HCT116 (cell line): ENCODE measurements around the gene AFTPH. TPM values are rescaled to one million over a fixed set of nuclear protein-coding genes. Genes with fewer than 3 reads are reported as not detected.

Experiments
- ATAC-seq: fragments of 200-7000 bp; cut with Tn5 transposase; 2 replicates; pipeline ENCODE4 v1.9.1; 2020; ENCODE audit warnings: mild to moderate bottlenecking, moderate library complexity
- BruUV-seq: library from RNA; stranded (reverse); fragments of 400-500 nt; replicated peaks from 2 replicates; lab custom pipeline; 2021; lab: Mats Ljungman, UMichigan
- CTCF ChIA-PET: fragments of 300-600 bp; sonication (Branson Sonifier 250); formaldehyde crosslinking; loops from one replicate; lab custom pipeline; 2021; ENCODE audit warnings: antibody characterized with exemption; lab: Charles Lee
- POLR2A ChIA-PET: fragments of 300-600, 350-600 bp; sonication (Branson Sonifier 250); formaldehyde crosslinking; loops from one replicate; lab custom pipeline; 2021; ENCODE audit warnings: antibody characterized with exemption; lab: Charles Lee
- RAD21 ChIA-PET, 2 experiments: fragments of 300-600 bp; sonication (Branson Sonifier 250); formaldehyde crosslinking; loops; one replicate each; lab custom pipeline; 2023; ENCODE audit warnings: low total read pairs in 2 of 2; ENCODE audit not compliant: uncharacterized antibody in 2 of 2, unreplicated experiment in 2 of 2, low non-redundant PET in 1 of 2; lab: Charles Lee
- DNase-seq: peaks from one replicate; pipeline ENCODE4 v3.0.0-alpha.2; 2010; ENCODE audit warnings: low read depth, low spot score
- H2AFZ ChIP-seq: fragments of 200-600 bp; shearing (Covaris generic), sonication (generic); 2 replicates; pipeline ENCODE4 v1.6.1; 2017; ENCODE audit warnings: low read depth, mixed run types, mixed read lengths, antibody characterized with exemption, low read length; ENCODE audit not compliant: poor library complexity, severe bottlenecking
- H3K27ac ChIP-seq: 2 replicates; pipeline ENCODE4 v1.5.1; 2012; ENCODE audit warnings: low read depth, low read length
- H3K27me3 ChIP-seq: fragments of 200-600 bp; sonication (generic); 2 replicates; pipeline ENCODE4 v1.6.1; 2016; ENCODE audit warnings: mixed run types, low read length, mixed read lengths; ENCODE audit not compliant: insufficient read depth
- H3K36me3 ChIP-seq, 2 experiments: fragments of 200-500 bp in 1 of 2; fragments of 200-600 bp in 1 of 2; sonication (Bioruptor generic) in 1 of 2; sonication (generic) in 1 of 2; 2 replicates each; pipeline versions ENCODE4 v1.5.1 to v1.6.1; 2014 to 2016; ENCODE audit warnings: low read length in 2 of 2, inconsistent platforms in 1 of 2, mixed read lengths in 1 of 2, mixed run types in 1 of 2; ENCODE audit not compliant: insufficient read depth in 2 of 2, control insufficient read depth in 1 of 2
- H3K4me1 ChIP-seq, 2 experiments: fragments of 200-600 bp in 1 of 2; sonication (generic) in 1 of 2; 2 replicates each; pipeline versions ENCODE4 v1.5.1 to v1.6.1; 2012 to 2017; ENCODE audit warnings: low read length in 2 of 2, inconsistent platforms in 1 of 2, mild to moderate bottlenecking in 1 of 2, mixed read lengths in 1 of 2, mixed run types in 1 of 2, moderate library complexity in 1 of 2; ENCODE audit not compliant: insufficient read depth in 2 of 2, control insufficient read depth in 1 of 2
- H3K4me2 ChIP-seq: fragments of 200-600 bp; sonication (generic); 2 replicates; pipeline ENCODE4 v1.6.1; 2017; ENCODE audit warnings: mixed run types, low read length, mixed read lengths
- H3K4me3 ChIP-seq, 2 experiments: fragments of 200-600 bp in 1 of 2; sonication (generic) in 1 of 2; replicated peaks in 1 of 2; 2 replicates each; pipeline ENCODE4 v1.5.1; 2011 to 2016; ENCODE audit warnings: low read length in 2 of 2, control low read depth in 1 of 2, low read depth in 1 of 2, mild to moderate bottlenecking in 1 of 2, mixed read lengths in 1 of 2, mixed run types in 1 of 2
- H3K79me2 ChIP-seq: fragments of 200-600 bp; sonication (generic); 2 replicates; pipeline ENCODE4 v1.6.1; 2017; ENCODE audit warnings: mild to moderate bottlenecking, mixed run types, low read length, moderate library complexity, mixed read lengths; ENCODE audit not compliant: insufficient read depth
- H3K9ac ChIP-seq: fragments of 200-600 bp; sonication (generic); 2 replicates; pipeline ENCODE4 v1.6.1; 2016; ENCODE audit warnings: low read length, mixed read lengths
- H3K9me2 ChIP-seq: fragments of 200-600 bp; sonication (generic), shearing (Covaris generic); 2 replicates; pipeline ENCODE4 v1.6.1; 2017; ENCODE audit warnings: mixed run types, mild to moderate bottlenecking, moderate library complexity; ENCODE audit not compliant: insufficient read depth
- H3K9me3 ChIP-seq, 2 experiments: fragments of 200-500 bp in 1 of 2; fragments of 200-600 bp in 1 of 2; sonication (Bioruptor generic) in 1 of 2; sonication (generic) in 1 of 2; 2 replicates each; pipeline ENCODE4 v1.6.1; 2014 to 2017; ENCODE audit warnings: low read length in 2 of 2, mixed read lengths in 2 of 2, inconsistent platforms in 1 of 2, low read depth in 1 of 2, mild to moderate bottlenecking in 1 of 2, mixed run types in 1 of 2, moderate library complexity in 1 of 2; ENCODE audit not compliant: control insufficient read depth in 1 of 2, insufficient read depth in 1 of 2
- H4K20me1 ChIP-seq: fragments of 200-600 bp; sonication (generic), shearing (Covaris generic); 2 replicates; pipeline ENCODE4 v1.6.1; 2017; ENCODE audit warnings: mixed run types, mild to moderate bottlenecking, moderate library complexity; ENCODE audit not compliant: insufficient read depth
- CEBPB ChIP-seq: IDR thresholded peaks from 2 replicates; pipeline ENCODE4 v1.6.1; 2012; ENCODE audit warnings: low read depth
- EGR1 ChIP-seq: IDR thresholded peaks from 2 replicates; pipeline ENCODE4 v1.6.1; 2012; ENCODE audit warnings: low read depth
- ELF1 ChIP-seq: IDR thresholded peaks from 2 replicates; pipeline ENCODE4 v1.6.1; 2012; ENCODE audit warnings: low read depth, borderline replicate concordance
- FOSL1 ChIP-seq: IDR thresholded peaks from 2 replicates; pipeline ENCODE4 v1.6.1; 2012; ENCODE audit warnings: low read depth
- JUND ChIP-seq: IDR thresholded peaks from 2 replicates; pipeline ENCODE4 v1.6.1; 2012
- POLR2A ChIP-seq: IDR thresholded peaks from 2 replicates; pipeline ENCODE4 v1.7.0; 2011; ENCODE audit warnings: borderline replicate concordance; ENCODE audit not compliant: insufficient read depth, insufficient read length; ENCODE audit errors: extremely low read depth
- POLR2AphosphoS5 ChIP-seq: IDR thresholded peaks from 2 replicates; pipeline ENCODE4 v1.6.1; 2011; ENCODE audit warnings: mild to moderate bottlenecking, low read depth, low read length, moderate library complexity
- RAD21 ChIP-seq: IDR thresholded peaks from 2 replicates; pipeline ENCODE4 v1.6.1; 2012; ENCODE audit warnings: low read depth, mild to moderate bottlenecking
- SP1 ChIP-seq: IDR thresholded peaks from 2 replicates; pipeline ENCODE4 v1.6.1; 2012; ENCODE audit warnings: low read depth
- intact Hi-C: fragments of 100-400 bp; cut with micrococcal nuclease; formaldehyde crosslinking; loops from 2 replicates; pipeline ENCODE4 v1.10.0; 2022
- total RNA-seq: library from RNA; stranded (reverse); gene quantifications from one replicate; pipeline ENCODE4 v1.2.1, GENCODE V29; 2021; ENCODE audit not compliant: unreplicated experiment
- TF ChIP-seq, protein P1 (sequence below): IDR thresholded peaks from 2 replicates; pipeline ENCODE4 v1.6.1; 2012
- TF ChIP-seq, protein P2 (sequence below): IDR thresholded peaks from 2 replicates; pipeline ENCODE4 v1.6.1; 2011; ENCODE audit warnings: mild to moderate bottlenecking, low read length, moderate library complexity; ENCODE audit not compliant: insufficient replicate concordance; ENCODE audit errors: extremely low read depth
- TF ChIP-seq, protein P3 (sequence below): IDR thresholded peaks from 2 replicates; pipeline ENCODE4 v1.6.1; 2012
- TF ChIP-seq, protein P4 (sequence below): IDR thresholded peaks from 2 replicates; pipeline ENCODE4 v1.6.1; 2012; ENCODE audit warnings: low read depth

AFTPH gene
- total RNA-seq, 1 experiment from 2014 or later: 23.6 TPM

- Histone ChIP-seq H3K4me2 (no peak overlapping the region), H3K4me3 (no peak overlapping the region), H3K9me3 (no peaks in the 10 kb centered on the region), H3K4me1 (peaks cover 0 to 5% of the 10 kb centered on the region in 2 experiments; a peak in 1 of 4 replicates), H3K9me2 (no peaks in the 10 kb centered on the region), H3K79me2 (no peaks in the 10 kb centered on the region), H3K27me3 (no peaks in the 10 kb centered on the region; the same call in 1 of the 2 replicates), H3K27ac (no peak overlapping the region), H2AFZ (no peak overlapping the region), H3K36me3 (no peaks in the 10 kb centered on the region), H3K9ac (no peak overlapping the region), H4K20me1 (no peaks in the 10 kb centered on the region)
- intact Hi-C loops: no loop called here
- CTCF ChIA-PET: interaction anchor here (3.2 kb wide), 1 partner anchor 151 kb away, joined by 7 read pairs; no protein-coding TSS in a partner anchor
- DNase-seq: no peak
- BruUV-seq: no TSS peak
- POLR2A ChIA-PET: no interaction called here
- RAD21 ChIA-PET: no interaction called here
- ATAC-seq: no peak
- TF ChIP-seq FOSL1 (no peak), POLR2A (no peak), EGR1 (no peak), ELF1 (no peak), JUND (no peak), SP1 (no peak), POLR2AphosphoS5 (no peak)
- TF ChIP-seq, protein P1, sequence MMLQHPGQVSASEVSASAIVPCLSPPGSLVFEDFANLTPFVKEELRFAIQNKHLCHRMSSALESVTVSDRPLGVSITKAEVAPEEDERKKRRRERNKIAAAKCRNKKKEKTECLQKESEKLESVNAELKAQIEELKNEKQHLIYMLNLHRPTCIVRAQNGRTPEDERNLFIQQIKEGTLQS: no peak
Measured at GRCh38 chr2:64481665-64482064, 42.5 kb upstream of the AFTPH start.

GRCh38 chr2:64482243-64482642 is 41.9 kb upstream of the AFTPH start:
- POLR2A ChIA-PET: no interaction called here
- no peak overlapping the region for H2AFZ ChIP-seq
- H3K4me2 ChIP-seq: no peak overlapping the region
- TF ChIP-seq, protein P2, sequence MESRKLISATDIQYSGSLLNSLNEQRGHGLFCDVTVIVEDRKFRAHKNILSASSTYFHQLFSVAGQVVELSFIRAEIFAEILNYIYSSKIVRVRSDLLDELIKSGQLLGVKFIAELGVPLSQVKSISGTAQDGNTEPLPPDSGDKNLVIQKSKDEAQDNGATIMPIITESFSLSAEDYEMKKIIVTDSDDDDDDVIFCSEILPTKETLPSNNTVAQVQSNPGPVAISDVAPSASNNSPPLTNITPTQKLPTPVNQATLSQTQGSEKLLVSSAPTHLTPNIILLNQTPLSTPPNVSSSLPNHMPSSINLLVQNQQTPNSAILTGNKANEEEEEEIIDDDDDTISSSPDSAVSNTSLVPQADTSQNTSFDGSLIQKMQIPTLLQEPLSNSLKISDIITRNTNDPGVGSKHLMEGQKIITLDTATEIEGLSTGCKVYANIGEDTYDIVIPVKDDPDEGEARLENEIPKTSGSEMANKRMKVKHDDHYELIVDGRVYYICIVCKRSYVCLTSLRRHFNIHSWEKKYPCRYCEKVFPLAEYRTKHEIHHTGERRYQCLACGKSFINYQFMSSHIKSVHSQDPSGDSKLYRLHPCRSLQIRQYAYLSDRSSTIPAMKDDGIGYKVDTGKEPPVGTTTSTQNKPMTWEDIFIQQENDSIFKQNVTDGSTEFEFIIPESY: no peak
- TF ChIP-seq, protein P1: no peak
- TF ChIP-seq, protein P3, sequence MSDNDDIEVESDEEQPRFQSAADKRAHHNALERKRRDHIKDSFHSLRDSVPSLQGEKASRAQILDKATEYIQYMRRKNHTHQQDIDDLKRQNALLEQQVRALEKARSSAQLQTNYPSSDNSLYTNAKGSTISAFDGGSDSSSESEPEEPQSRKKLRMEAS: no peak
- TF ChIP-seq, protein P4, sequence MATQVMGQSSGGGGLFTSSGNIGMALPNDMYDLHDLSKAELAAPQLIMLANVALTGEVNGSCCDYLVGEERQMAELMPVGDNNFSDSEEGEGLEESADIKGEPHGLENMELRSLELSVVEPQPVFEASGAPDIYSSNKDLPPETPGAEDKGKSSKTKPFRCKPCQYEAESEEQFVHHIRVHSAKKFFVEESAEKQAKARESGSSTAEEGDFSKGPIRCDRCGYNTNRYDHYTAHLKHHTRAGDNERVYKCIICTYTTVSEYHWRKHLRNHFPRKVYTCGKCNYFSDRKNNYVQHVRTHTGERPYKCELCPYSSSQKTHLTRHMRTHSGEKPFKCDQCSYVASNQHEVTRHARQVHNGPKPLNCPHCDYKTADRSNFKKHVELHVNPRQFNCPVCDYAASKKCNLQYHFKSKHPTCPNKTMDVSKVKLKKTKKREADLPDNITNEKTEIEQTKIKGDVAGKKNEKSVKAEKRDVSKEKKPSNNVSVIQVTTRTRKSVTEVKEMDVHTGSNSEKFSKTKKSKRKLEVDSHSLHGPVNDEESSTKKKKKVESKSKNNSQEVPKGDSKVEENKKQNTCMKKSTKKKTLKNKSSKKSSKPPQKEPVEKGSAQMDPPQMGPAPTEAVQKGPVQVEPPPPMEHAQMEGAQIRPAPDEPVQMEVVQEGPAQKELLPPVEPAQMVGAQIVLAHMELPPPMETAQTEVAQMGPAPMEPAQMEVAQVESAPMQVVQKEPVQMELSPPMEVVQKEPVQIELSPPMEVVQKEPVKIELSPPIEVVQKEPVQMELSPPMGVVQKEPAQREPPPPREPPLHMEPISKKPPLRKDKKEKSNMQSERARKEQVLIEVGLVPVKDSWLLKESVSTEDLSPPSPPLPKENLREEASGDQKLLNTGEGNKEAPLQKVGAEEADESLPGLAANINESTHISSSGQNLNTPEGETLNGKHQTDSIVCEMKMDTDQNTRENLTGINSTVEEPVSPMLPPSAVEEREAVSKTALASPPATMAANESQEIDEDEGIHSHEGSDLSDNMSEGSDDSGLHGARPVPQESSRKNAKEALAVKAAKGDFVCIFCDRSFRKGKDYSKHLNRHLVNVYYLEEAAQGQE: no peak
- TF ChIP-seq CEBPB: no peak
- TF ChIP-seq SP1: no peak
- TF ChIP-seq RAD21: no peak

More at GRCh38 chr2:64482243-64482642, 41.9 kb upstream of the AFTPH start:
- RAD21 ChIA-PET: no interaction called here
- H3K9me3 ChIP-seq: no peaks in the 10 kb centered on the region
- peaks cover 0 to 5% of the 10 kb centered on the region in 2 experiments; a peak in 1 of 4 replicates for H3K4me1 ChIP-seq
- no peaks in the 10 kb centered on the region for H3K9me2 ChIP-seq
- ATAC-seq (no peak), DNase-seq (no peak)
- no peaks in the 10 kb centered on the region for H3K36me3 ChIP-seq
- H3K9ac ChIP-seq: no peak overlapping the region
- H3K79me2 ChIP-seq: no peaks in the 10 kb centered on the region
- CTCF ChIA-PET: interaction anchor here (1.2 to 3.2 kb wide), 2 partner anchors 42 to 151 kb away, joined by 3 to 7 read pairs; partner anchors contain the start of gene AFTPH
- no peaks in the 10 kb centered on the region for H4K20me1 ChIP-seq
- H3K27me3 ChIP-seq: no peaks in the 10 kb centered on the region; the same call in 1 of the 2 replicates
- H3K4me3 ChIP-seq: no peak overlapping the region
- BruUV-seq: no TSS peak
- no peak overlapping the region for H3K27ac ChIP-seq
- intact Hi-C loops: no loop called here
